Measurements from ENCODE around the gene SLC38A2. TPM values are rescaled to one million over a fixed set of nuclear protein-coding genes. Genes with fewer than 3 reads are reported as not detected.

Gene SLC38A2
- total and polyA plus RNA-seq, 2 donors (not counting 1 experiment from before 2014, with no cell fraction given): 61.6 to 202 TPM

DNA sequence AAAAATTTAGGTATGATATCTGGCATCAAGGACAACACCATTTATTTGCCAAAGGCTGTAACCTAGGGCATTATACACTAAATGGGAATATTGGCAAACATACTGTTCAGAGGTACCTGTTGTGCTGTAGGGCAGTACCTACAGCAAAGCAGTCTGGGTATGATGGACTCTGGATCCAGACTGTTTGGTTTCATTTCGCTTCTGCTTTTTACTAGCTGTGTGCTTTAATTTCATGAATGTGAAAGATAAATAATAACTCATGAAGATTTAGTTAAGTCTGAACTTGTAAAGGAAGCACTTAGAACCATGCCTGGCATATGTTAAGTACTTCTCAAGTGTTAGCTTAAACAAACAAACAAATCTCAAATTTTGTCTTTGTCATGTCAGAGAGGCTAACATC lies 17.7 kb upstream of the SLC38A2 start:
- Histone ChIP-seq H4K20me1 (ENCODE audit: control insufficient read depth, insufficient read depth, low read length, poor library complexity, severe bottlenecking) (no peaks in the 10 kb centered on the region), H3K9ac (ENCODE audit: low read length) (peak overlapping the region; percentile 7), H2AFZ (ENCODE audit: insufficient read depth, low read depth, low read length, poor library complexity, severe bottlenecking) (no peak overlapping the region), H3K4me1 (ENCODE audit: control insufficient read depth in 2 of 2, insufficient read depth in 2 of 2, low read length in 2 of 2) (peaks cover 55 to 56% of the 10 kb centered on the region in 2 donors), H3K4me3 (ENCODE audit: control extremely low read depth in 1 of 5, extremely low read depth in 1 of 5, insufficient read depth in 1 of 5, low read depth in 2 of 5, low read length in 4 of 5) (no peak overlapping the region), H3K79me2 (ENCODE audit: control insufficient read depth, insufficient read depth, low read length) (peaks cover 23% of the 10 kb centered on the region), H3K4me2 (replicated peaks; ENCODE audit: low read depth, low read length, poor library complexity, severe bottlenecking) (peak overlapping the region; percentile 40), H3K9me3 (ENCODE audit: control extremely low read depth in 1 of 3, control insufficient read depth in 2 of 3, insufficient read depth in 1 of 3, low read length in 2 of 3) (no peaks in the 10 kb centered on the region), H3K27me3 (replicated peaks in 1 of 4; ENCODE audit: control extremely low read depth in 1 of 4, control insufficient read depth in 3 of 4, insufficient read depth in 4 of 4, low read length in 3 of 4) (no peaks in the 10 kb centered on the region), H3K36me3 (replicated peaks in 1 of 2; ENCODE audit: control extremely low read depth in 1 of 2, control insufficient read depth in 1 of 2, extremely low read depth in 1 of 2, insufficient read depth in 2 of 2, low read length in 1 of 2) (peaks cover 6 to 17% of the 10 kb centered on the region in 2 experiments), H3K27ac (ENCODE audit: low read length in 2 of 2) (peak overlapping the region in 1 of 2 donors; percentile 59)
- H3K4me1 Mint-ChIP-seq: peaks cover 62% of the 10 kb centered on the region
- no CpG with 5 or more reads among the region's 1 CpG for WGBS (ENCODE audit: insufficient coverage)
- H3K27ac Mint-ChIP-seq: peak overlapping the region; percentile 69
- H3K4me3 Mint-ChIP-seq: peak overlapping the region; percentile 57
- intact Hi-C loops (cut with micrococcal nuclease): no loop called here
- H3K9me3 Mint-ChIP-seq (ENCODE audit: insufficient read depth): no peaks in the 10 kb centered on the region
- ChIA-PET POLR2A (no interaction called here), CTCF (interaction anchor here (0.8 to 2.3 kb wide), 5 partner anchors 36 to 286 kb away, joined by 3 to 6 read pairs (median 3); no protein-coding TSS in a partner anchor)
- ATAC-seq (ENCODE audit: low read depth) (no peak), DNase-seq (peak; percentile 39)
- no peaks in the 10 kb centered on the region for H3K27me3 Mint-ChIP-seq
- TF ChIP-seq EZH2 (IDR thresholded peaks at IDR 0.05; ENCODE audit: borderline replicate concordance, insufficient read depth, low read depth, low read length, poor library complexity, severe bottlenecking): no peak
- TF ChIP-seq, protein P1, sequence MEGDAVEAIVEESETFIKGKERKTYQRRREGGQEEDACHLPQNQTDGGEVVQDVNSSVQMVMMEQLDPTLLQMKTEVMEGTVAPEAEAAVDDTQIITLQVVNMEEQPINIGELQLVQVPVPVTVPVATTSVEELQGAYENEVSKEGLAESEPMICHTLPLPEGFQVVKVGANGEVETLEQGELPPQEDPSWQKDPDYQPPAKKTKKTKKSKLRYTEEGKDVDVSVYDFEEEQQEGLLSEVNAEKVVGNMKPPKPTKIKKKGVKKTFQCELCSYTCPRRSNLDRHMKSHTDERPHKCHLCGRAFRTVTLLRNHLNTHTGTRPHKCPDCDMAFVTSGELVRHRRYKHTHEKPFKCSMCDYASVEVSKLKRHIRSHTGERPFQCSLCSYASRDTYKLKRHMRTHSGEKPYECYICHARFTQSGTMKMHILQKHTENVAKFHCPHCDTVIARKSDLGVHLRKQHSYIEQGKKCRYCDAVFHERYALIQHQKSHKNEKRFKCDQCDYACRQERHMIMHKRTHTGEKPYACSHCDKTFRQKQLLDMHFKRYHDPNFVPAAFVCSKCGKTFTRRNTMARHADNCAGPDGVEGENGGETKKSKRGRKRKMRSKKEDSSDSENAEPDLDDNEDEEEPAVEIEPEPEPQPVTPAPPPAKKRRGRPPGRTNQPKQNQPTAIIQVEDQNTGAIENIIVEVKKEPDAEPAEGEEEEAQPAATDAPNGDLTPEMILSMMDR (IDR thresholded peaks at IDR 0.05): no peak

GRCh38 chr12:46389031-46389616 lies 16.6 kb upstream of the SLC38A2 start:
- no peak for DNase-seq
- Histone ChIP-seq H3K4me3 (ENCODE audit: control extremely low read depth in 1 of 5, extremely low read depth in 1 of 5, insufficient read depth in 1 of 5, low read depth in 2 of 5, low read length in 4 of 5) (peak overlapping the region in 1 of 5 experiments; percentile 57), H3K27ac (ENCODE audit: low read length in 2 of 2) (peak overlapping the region; percentile 51 to 94), H3K27me3 (replicated peaks in 1 of 4; ENCODE audit: control extremely low read depth in 1 of 4, control insufficient read depth in 3 of 4, insufficient read depth in 4 of 4, low read length in 3 of 4) (no peaks in the 10 kb centered on the region), H3K79me2 (ENCODE audit: control insufficient read depth, insufficient read depth, low read length) (peaks cover 26% of the 10 kb centered on the region), H3K9ac (ENCODE audit: low read length) (peak overlapping the region; percentile 57), H3K36me3 (replicated peaks in 1 of 2; ENCODE audit: control extremely low read depth in 1 of 2, control insufficient read depth in 1 of 2, extremely low read depth in 1 of 2, insufficient read depth in 2 of 2, low read length in 1 of 2) (peaks cover 6 to 11% of the 10 kb centered on the region in 2 experiments), H3K4me2 (replicated peaks; ENCODE audit: low read depth, low read length, poor library complexity, severe bottlenecking) (peak overlapping the region; percentile 82), H3K4me1 (ENCODE audit: control insufficient read depth in 2 of 2, insufficient read depth in 2 of 2, low read length in 2 of 2) (peaks cover 67% of the 10 kb centered on the region in 2 donors), H3K9me3 (ENCODE audit: control extremely low read depth in 1 of 3, control insufficient read depth in 2 of 3, insufficient read depth in 1 of 3, low read length in 2 of 3) (no peaks in the 10 kb centered on the region), H4K20me1 (ENCODE audit: control insufficient read depth, insufficient read depth, low read length, poor library complexity, severe bottlenecking) (no peaks in the 10 kb centered on the region), H2AFZ (ENCODE audit: insufficient read depth, low read depth, low read length, poor library complexity, severe bottlenecking) (no peak overlapping the region)
- no peaks in the 10 kb centered on the region for H3K9me3 Mint-ChIP-seq (ENCODE audit: insufficient read depth)
- no peaks in the 10 kb centered on the region for H3K27me3 Mint-ChIP-seq
- POLR2A ChIA-PET: no interaction called here
- H3K4me3 Mint-ChIP-seq: peak overlapping the region; percentile 47
- no peak for ATAC-seq (ENCODE audit: low read depth)
- intact Hi-C loops (cut with micrococcal nuclease): loop anchor here (2.0 to 10.0 kb wide), 7 partner anchors 14 to 1174 kb away; partner anchors contain the start of genes ANO6 and SLC38A1
- no peak for TF ChIP-seq EZH2 (IDR thresholded peaks at IDR 0.05; ENCODE audit: borderline replicate concordance, insufficient read depth, low read depth, low read length, poor library complexity, severe bottlenecking)
- TF ChIP-seq, protein P1 (IDR thresholded peaks at IDR 0.05): no peak
- peaks cover 72% of the 10 kb centered on the region for H3K4me1 Mint-ChIP-seq
- WGBS (ENCODE audit: insufficient coverage): 67% methylated on average over 1 of the region's 2 CpGs
- peak overlapping the region; percentile 87 for H3K27ac Mint-ChIP-seq
- CTCF ChIA-PET: no interaction called here
